Astrocyte (in vitro differentiated cells and primary cell): ENCODE results near the gene IFT81.

ENCODE experiments used
- CTCF ChIP-seq: IDR thresholded peaks from 2 replicates; pipeline ENCODE4 v1.5.1; 2011; ENCODE audit warnings: low read depth, mild to moderate bottlenecking, inconsistent platforms, low read length, moderate library complexity; ENCODE audit not compliant: insufficient read depth
- EZH2 ChIP-seq: IDR thresholded peaks from 2 replicates; pipeline ENCODE4 v1.6.1; 2012; ENCODE audit warnings: mild to moderate bottlenecking, low read length, inconsistent platforms; ENCODE audit not compliant: insufficient read depth

GRCh38 chr12:110112335-110112660 is 11.9 kb upstream of the IFT81 start:
- no peak for TF ChIP-seq CTCF
- TF ChIP-seq EZH2: no peak
